GM08714 (cell line): Measurements from ENCODE around the gene METTL8.
A peak's percentile ranks its signal among the peaks of the same experiment; 100 is the strongest.

Source experiments
- H3K4me3 ChIP-seq: fragments of 200-500 bp; sonication (Bioruptor generic); 2 replicates; pipeline ENCODE4 v1.5.1; 2014; ENCODE audit warnings: mild to moderate bottlenecking, low read length, inconsistent platforms
- ZNF274 ChIP-seq: IDR thresholded peaks from 2 replicates; pipeline ENCODE4 v1.6.1; 2012; ENCODE audit warnings: mild to moderate bottlenecking, low read depth, low read length

Gene METTL8

GRCh38 chr2:171433763-171434012, at the start of gene METTL8:
Gene METTL8, minus strand, starts transcription at chr2:171433990. Its CDS starts 41,805 bp downstream, at chr2:171392185.
- no peak for TF ChIP-seq ZNF274

GRCh38 chr2:171482877-171483276, 49.1 kb upstream of the METTL8 start:
- TF ChIP-seq ZNF274 = no peak
- no peak overlapping the region for H3K4me3 ChIP-seq

More at GRCh38 chr2:171433763-171434012, at the start of gene METTL8:
- H3K4me3 ChIP-seq = peak within 1 kb of the TSS; percentile 91

GRCh38 chr2:171482308-171482707, 48.5 kb upstream of the METTL8 start:
- no peak overlapping the region for H3K4me3 ChIP-seq
- no peak for TF ChIP-seq ZNF274

GRCh38 chr2:171480908-171481307, 47.1 kb upstream of the METTL8 start:
- no peak for TF ChIP-seq ZNF274

GRCh38 chr2:171479154-171479814, 45.5 kb upstream of the METTL8 start:
- no peak overlapping the region for H3K4me3 ChIP-seq
- no peak for TF ChIP-seq ZNF274

More at GRCh38 chr2:171480908-171481307, 47.1 kb upstream of the METTL8 start:
- H3K4me3 ChIP-seq = no peak overlapping the region

GRCh38 chr2:171478345-171478744, 44.6 kb upstream of the METTL8 start:
- TF ChIP-seq ZNF274 = no peak
- H3K4me3 ChIP-seq = no peak overlapping the region

GRCh38 chr2:171475979-171476378, 42.2 kb upstream of the METTL8 start:
- TF ChIP-seq ZNF274 = no peak
- H3K4me3 ChIP-seq = no peak overlapping the region

GRCh38 chr2:171470129-171470528, 36.3 kb upstream of the METTL8 start:
- no peak overlapping the region for H3K4me3 ChIP-seq
- TF ChIP-seq ZNF274 = no peak

- TF ChIP-seq ZNF274 = no peak
- no peak overlapping the region for H3K4me3 ChIP-seq
Observed at GRCh38 chr2:171469176-171469575, 35.4 kb upstream of the METTL8 start.

GRCh38 chr2:171460537-171460936, 26.7 kb upstream of the METTL8 start:
- TF ChIP-seq ZNF274 = no peak
- no peak overlapping the region for H3K4me3 ChIP-seq

- no peak for TF ChIP-seq ZNF274
- no peak overlapping the region for H3K4me3 ChIP-seq
Observed at GRCh38 chr2:171459498-171459897, 25.7 kb upstream of the METTL8 start.

GRCh38 chr2:171452773-171453172, 19.0 kb upstream of the METTL8 start:
- no peak for TF ChIP-seq ZNF274
- H3K4me3 ChIP-seq = no peak overlapping the region

GRCh38 chr2:171451074-171451473, 17.3 kb upstream of the METTL8 start:
- no peak overlapping the region for H3K4me3 ChIP-seq
- no peak for TF ChIP-seq ZNF274

GRCh38 chr2:171447675-171448074, 13.9 kb upstream of the METTL8 start:
- TF ChIP-seq ZNF274 = no peak
- no peak overlapping the region for H3K4me3 ChIP-seq

GRCh38 chr2:171441470-171441869, 7.7 kb upstream of the METTL8 start:
- no peak for TF ChIP-seq ZNF274
- H3K4me3 ChIP-seq = no peak overlapping the region

- no peak overlapping the region for H3K4me3 ChIP-seq
- no peak for TF ChIP-seq ZNF274
Observed at GRCh38 chr2:171436307-171436706, 2.5 kb upstream of the METTL8 start.
